Left cardiac atrium (tissue), 4 donors: ENCODE measurements around the gene ESRRB. TPM values are rescaled to one million over a fixed set of nuclear protein-coding genes. Genes with fewer than 3 reads are reported as not detected.

ENCODE experiments used
- ATAC-seq, 2 donors: fragments of 200-7000 bp; cut with Tn5 transposase; one replicate each; pipeline ENCODE4 v1.9.1; 2020; ENCODE audit warnings: mild to moderate bottlenecking in 2 of 2, moderate library complexity in 2 of 2
- DNase-seq: peaks from one replicate; pipeline ENCODE4 v3.0.0-alpha.2; 2020
- intact Hi-C, 2 donors: fragments of 100-400 bp; cut with DNase I; formaldehyde crosslinking; loops; one replicate each; pipeline versions ENCODE4 v1.14.1 to v1.15.1; 2022 to 2023
- total RNA-seq, 2 donors: library from RNA; stranded (reverse); fragmentation: NEBNext Ultra II Directional; extraction: Animal tissue kit (Norgen Biotek cat#: 25700); gene quantifications; one replicate each; pipeline ENCODE4 v1.2.1, GENCODE V29; 2021
- donor health status: DM: no; HTN: yes; CAD: no.
- donor health status: DM: no; HTN: yes; CAD: no; lungs with severe emphysema.
- donor health status: DM: yes; HTN: yes; CAD: no.
- donor health status: Dilated cardiomyopathy.

The ESRRB gene
- total RNA-seq, 2 donors from 2014 or later, result 4.3 to 5.5 TPM

DNA sequence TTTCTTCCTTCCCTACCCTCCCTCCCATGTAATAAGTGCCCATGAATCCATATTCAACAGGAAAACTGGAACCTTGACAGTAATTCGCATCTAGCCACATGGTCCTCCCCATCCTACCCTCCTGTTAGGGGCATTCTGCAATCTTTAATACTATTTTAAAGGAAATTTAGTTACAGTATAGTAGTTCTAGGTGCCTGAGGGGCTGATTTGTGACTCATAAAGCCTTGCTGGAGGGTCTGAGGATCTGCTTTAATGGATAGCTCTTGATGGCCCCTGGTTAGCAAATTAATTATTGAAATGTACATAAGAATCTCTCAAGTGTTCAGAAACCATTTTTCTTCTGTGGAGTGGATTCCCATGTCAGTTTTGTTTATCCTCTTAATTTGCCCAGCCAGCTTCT, 54.1 kb downstream of the ESRRB start:
- ATAC-seq (no peak), DNase-seq (no peak)
- intact Hi-C loops, result no loop called here

DNA sequence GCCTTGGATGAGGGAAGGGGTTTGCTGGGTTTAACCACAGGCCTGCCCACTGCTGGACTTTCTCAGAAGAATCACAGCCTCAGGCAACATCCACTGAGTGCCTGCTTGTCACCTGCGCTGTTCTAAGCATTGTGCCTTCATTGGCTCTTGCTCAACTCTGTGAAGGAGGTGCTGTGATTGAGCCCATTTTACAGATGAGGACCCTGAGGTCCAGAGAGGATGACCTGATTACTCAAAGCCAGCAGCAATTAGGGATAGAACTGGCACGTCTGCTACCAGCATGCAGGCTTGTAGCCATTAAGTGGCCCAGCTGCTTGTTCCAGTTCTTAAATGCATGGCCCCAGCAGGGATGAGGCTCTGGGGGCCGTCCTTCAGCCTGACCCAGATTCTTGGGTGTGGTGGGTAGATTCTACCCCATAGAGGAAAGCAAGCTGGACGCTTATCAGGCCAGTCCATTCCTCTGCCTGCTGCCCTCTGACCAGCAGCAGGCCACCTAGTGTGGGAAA, 54.6 kb downstream of the ESRRB start:
- DNase-seq (no peak), ATAC-seq (no peak)
- intact Hi-C loops, result no loop called here

DNA sequence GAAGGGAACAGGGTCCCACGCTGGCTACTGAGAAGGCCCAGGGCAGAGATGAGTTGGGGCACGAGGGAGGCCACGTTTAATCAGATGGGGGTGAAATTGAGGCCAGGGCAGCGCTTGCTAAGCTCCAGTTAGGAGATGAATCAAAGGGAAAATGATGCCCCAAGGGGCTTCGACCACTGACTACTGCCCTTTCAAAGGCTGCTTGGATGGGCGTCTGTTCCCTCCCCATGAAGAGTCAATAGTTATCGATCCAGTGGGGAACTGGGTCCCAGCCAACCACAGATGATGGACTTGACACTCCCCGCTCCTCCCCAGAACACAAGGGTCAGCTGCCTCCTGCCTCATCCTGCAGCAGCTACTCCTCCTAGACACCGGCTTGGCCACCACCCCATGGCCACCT, 55.6 kb downstream of the ESRRB start:
- intact Hi-C loops, result no loop called here
- DNase-seq, result no peak
- ATAC-seq, result no peak

DNA sequence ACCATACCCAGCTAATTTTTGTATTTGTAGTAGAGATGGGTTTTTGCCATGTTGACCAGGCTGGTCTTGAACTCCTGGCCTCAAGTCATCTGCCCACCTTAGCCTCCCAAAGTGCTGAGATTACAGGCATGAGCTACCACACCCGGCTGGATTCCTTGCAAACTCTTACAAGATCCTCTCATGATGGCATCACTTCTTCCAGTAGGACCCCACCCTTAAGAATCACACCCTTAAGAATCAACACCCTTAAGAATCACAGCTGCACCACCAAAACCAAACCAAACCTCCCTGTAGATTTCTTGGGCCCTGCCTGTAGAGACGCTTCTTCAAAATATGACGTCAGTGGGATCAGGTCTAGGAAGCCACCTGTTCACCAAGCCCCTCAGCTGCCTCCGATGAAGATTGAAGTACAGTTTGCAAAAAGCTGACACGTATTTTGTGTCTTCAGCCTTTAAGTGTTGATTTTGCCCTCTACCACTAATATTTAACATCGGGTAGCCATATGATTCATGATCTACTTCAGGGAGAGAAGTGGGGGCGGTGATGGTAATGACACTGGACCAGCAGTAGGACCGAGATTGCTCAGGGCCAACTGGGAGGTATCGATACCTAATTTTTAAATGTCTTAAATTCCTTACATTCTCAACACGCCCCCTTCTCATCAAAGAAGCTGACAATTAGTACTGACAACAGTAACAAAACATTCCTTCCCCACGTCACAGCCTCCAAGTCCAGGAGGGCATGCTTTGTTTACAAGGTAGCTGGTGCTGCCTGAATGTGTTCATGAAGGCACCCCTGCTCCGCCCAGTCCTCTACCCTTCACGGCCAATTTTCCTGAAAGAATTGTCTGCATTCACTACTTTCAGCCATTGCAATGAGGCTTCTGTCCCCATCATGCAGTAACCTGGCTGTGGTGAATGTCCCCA, 57.2 kb downstream of the ESRRB start:
- intact Hi-C loops, result no loop called here
- DNase-seq (no peak), ATAC-seq (no peak)

DNA sequence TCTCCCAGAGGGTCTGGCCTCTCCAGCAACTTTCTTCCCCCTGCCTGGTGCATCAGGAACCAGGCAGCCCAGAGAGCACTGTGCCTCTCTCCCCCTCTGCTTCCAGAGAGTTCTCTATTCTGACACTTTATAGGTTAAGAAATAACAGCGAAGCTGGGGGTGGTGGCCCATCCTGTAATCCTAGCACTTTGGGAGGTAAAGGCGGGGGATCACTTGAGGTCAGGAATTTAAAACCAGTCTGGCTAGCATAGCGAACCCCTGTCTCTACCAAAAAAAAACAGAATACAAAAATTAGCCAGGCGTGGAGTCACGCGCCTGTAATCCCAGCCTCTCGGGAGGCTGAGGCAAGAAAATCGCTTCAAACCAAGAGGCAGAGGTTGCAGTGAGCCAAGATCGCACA, 58.3 kb downstream of the ESRRB start:
- DNase-seq (no peak), ATAC-seq (no peak)
- intact Hi-C loops, result no loop called here

DNA sequence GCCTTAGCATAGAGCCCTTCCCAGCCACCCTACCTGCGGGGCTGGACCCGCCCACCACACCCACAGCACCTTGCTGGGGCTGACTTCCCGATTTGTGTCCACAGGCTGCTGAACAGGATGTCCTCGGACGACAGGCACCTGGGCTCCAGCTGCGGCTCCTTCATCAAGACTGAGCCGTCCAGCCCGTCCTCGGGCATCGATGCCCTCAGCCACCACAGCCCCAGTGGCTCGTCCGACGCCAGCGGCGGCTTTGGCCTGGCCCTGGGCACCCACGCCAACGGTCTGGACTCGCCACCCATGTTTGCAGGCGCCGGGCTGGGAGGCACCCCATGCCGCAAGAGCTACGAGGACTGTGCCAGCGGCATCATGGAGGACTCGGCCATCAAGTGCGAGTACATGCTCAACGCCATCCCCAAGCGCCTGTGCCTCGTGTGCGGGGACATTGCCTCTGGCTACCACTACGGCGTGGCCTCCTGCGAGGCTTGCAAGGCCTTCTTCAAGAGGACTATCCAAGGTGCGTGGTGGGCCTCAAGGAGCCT, 63.4 kb downstream of the ESRRB start:
- DNase-seq, result no peak
- no peak for ATAC-seq
- intact Hi-C loops, result no loop called here

DNA sequence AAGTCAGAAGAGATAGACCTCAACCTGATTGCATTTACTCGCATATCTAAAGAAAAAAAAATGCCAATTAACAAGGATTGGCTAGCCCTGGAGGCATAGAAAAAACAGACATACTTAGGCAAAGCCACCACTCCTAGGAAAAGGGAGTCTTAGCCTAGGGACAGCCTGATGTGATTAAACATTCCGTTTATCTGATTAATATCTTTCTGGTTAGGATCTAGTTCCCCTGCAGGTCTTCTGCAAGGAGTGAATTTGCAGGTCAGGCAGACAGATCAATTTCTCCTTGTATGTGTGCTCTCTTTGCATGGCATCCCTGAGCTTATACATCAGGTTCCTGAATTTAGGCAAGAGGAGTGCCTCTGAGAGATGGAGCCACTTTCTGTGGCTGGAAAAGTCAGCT, 70.5 kb downstream of the ESRRB start:
- intact Hi-C loops, result no loop called here
- no peak for ATAC-seq
- no peak for DNase-seq

DNA sequence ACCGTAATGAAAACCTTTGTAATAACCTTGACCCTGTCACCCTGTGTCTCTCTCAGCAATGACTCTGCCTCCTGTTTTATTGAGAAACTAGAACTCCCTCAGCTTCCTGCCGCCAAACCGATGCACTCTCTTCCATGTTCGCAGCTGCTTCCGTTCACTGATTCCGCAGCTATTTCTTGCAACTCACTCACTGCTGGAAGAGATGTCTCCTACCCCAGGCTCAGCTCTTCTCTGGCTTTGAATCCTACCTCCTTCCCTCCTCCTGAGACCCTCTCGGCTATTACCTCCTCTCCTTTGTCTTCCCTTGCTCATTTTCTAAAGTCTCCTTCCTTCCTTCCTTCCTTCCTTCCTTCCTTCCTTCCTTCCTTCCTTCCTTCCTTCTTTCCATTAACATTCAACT, 71.0 kb downstream of the ESRRB start:
- ATAC-seq (no peak), DNase-seq (no peak)
- intact Hi-C loops, result no loop called here

DNA sequence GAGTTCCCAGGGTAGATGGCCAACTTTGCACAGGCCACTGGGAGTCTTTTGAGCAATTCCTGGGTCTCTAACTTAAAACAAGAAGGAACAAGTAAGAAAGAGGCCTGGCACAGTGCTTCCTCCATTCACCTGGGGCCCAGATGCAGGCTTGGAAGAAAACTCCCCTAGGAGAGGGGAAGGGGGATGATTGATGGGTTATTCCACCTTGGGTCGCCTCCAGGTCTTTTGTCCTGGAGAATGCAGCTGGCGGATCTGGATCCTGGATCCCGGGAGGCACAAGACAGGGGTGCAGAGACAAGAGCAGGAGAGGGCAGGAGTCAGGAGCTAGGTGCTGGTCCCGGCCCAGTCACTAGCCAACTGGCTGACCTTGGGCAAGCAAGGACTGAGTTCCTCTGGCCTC, 74.5 kb downstream of the ESRRB start:
- DNase-seq, result no peak
- no peak for ATAC-seq
- intact Hi-C loops, result loop anchor here in 1 of 2 donors (10.0 kb wide), 1 partner anchor 194 kb away; no protein-coding TSS in a partner anchor

DNA sequence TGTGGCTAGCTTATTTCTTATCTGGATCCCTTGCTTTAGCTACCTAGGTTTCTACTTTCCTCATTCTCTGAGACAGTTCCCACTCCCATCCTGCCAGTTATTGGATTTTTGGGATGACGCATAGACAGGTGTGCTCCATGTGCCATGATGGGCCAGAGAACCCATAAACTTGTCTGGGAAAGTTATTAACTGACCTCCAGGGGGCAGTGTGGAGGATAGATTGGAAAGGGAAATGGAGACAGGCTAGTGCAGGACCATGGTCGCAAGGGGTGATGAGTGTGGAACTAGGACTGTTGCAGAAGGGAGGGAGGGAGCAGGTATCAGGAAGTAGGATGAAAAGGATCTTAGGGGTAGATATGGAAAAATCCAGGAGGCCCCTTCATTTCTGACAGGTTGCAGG, 80.3 kb downstream of the ESRRB start:
- intact Hi-C loops, result loop anchor here (5.0 to 10.0 kb wide), 2 partner anchors 189 to 191 kb away; no protein-coding TSS in a partner anchor
- ATAC-seq (peak; percentile 50 to 59), DNase-seq (no peak)

DNA sequence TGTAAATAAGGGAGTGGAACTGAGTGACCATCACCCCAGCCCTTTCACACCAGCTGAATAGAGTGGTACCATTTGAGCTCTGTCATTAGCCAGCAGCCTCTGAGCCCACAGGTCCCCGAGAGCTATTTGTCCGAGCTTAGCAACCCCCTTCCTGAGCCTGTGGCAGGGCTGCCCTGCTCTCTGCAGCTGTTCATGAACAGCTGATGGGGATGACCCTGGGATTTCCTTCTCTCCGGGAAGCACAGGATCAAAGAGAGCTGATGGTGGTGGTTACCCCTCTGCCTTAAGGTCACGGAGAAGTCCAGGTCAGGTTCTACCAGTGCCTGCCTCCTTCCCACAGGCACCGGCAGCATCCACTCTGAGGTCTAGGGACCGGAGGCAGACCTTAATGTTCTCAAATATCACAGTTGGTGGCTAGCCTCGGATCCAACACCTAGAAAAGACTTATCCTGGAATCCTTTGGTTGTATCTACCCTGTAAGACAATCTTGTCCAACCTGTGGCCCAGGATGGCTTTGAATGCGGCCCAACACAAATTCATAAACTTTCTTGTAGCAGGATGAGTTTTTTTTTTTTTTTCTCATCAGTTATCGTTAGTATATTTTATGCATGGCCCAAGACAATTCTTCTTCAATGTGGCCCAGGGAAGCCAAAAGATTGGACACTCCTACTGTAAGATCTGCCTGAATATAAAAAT, 81.1 kb downstream of the ESRRB start:
- no peak for ATAC-seq
- intact Hi-C loops, result loop anchor here (5.0 to 10.0 kb wide), 2 partner anchors 188 to 190 kb away; no protein-coding TSS in a partner anchor
- DNase-seq, result no peak

DNA sequence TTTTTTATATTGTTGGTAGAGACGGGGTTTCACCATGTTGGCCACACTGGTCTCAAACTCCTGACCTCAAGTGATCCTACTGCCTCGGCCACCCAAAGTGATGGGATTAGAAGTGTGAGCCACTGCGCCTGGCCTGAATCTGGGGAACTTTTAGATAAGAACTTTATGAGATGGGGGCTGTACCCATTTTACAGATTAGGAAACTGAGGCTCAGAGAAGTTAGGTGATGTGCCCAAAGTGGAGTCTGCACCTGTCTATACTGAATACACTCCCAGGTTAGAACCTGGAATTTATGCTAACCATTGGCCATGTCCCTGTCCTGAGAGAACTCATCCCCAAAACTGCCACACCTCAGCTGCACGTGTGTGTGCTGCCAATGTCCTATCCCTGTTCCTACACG, 81.9 kb downstream of the ESRRB start:
- intact Hi-C loops, result loop anchor here (5.0 to 10.0 kb wide), 2 partner anchors 187 to 189 kb away; no protein-coding TSS in a partner anchor
- ATAC-seq, result no peak
- no peak for DNase-seq

DNA sequence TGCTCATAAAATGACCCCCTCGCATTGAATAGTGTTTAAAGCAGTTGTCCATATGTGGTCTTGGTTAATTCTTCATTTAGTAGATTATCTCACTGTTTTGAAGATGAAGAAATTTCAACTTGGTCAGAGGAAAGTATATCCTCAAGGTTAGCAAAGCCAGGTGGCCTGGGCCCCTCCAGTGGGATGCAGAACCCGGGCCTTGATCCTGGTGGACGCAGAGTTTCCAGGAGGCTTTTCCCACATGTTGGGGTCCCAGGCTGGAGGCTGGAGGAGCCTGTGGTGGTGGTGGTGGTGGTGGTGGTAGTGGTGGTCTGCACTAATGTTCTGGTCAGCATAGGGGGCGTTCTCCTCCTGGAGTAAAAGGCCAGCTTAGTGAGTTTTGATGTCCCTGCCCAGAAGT, 85.9 kb downstream of the ESRRB start:
- no peak for DNase-seq
- intact Hi-C loops, result no loop called here
- ATAC-seq, result no peak

DNA sequence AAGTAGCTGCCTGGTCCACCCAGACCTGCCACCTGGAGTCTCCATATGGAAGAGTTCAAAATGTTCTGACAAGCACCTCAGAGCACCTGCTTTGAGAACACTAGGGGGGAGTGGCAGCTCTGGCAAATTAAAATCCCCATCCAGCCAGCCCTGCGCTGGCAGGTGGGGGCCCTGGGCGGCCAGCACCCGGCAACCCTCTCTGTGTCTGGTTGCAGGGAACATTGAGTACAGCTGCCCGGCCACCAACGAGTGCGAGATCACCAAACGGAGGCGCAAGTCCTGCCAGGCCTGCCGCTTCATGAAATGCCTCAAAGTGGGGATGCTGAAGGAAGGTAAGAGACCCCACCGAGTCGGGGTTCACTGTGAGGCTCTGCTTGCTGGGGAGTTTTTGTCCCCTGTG, 86.4 kb downstream of the ESRRB start:
- intact Hi-C loops, result no loop called here
- ATAC-seq (no peak), DNase-seq (no peak)

DNA sequence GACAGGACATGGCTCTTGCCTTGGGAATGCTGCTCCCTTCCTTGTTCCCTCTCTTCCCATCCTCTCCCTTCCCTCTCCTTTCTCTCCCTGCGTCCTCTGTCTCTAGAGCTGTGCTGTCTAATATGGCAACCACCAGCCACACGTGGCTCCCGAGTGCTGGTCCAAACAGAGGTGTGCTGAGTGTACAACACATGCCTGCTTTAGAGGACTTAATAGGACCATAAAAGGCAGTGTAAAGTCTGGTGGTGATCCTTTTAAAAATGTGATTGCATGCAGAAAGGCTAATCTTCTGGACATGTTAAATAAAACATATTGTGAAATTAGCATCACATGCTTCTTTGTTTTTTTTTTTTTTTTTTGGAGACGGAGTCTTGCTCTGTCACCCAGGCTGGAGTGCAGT, 87.2 kb downstream of the ESRRB start:
- DNase-seq (no peak), ATAC-seq (no peak)
- intact Hi-C loops, result no loop called here

DNA sequence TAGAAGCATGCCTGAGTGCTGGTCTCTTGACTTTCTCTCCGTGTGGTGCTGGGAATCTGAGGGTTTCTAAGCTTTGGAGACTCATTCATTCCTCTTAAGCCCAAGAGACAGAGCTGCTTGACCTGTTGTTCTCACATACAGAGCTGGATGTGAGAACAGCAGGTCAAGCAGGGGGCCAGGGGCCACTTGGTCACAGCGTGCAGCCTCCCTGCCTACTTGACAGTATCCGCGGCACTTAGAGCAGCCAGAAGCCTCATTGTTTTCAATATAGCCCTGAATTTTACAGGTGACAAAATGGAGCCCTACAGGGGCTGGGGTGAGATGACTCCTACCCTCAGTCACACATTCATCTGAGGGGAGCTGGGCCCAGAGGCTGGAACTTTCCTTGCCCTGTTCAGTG, 88.9 kb downstream of the ESRRB start:
- no peak for ATAC-seq
- intact Hi-C loops, result no loop called here
- DNase-seq, result no peak

DNA sequence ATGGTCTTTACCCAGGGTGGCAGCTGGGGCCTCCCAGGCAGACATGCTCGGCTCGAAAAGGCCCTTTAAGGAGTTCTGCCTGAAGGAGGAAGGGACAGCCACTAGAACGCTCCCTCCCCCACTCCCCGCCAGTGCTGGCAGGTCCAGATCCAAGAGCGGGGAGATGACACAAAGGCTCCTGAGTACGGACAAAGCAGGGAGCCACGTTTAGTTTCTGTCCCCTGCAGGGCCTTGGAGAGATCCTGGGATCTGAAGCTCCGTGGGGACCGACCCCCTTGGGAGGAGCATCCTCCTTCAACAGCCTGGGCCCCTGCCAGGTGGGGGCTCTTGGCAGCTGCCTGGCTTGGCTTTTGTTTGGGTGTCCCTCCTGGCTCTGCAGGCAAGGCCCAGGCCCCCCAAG, 89.7 kb downstream of the ESRRB start:
- ATAC-seq, result peak in 1 of 2 donors; percentile 23

DNA sequence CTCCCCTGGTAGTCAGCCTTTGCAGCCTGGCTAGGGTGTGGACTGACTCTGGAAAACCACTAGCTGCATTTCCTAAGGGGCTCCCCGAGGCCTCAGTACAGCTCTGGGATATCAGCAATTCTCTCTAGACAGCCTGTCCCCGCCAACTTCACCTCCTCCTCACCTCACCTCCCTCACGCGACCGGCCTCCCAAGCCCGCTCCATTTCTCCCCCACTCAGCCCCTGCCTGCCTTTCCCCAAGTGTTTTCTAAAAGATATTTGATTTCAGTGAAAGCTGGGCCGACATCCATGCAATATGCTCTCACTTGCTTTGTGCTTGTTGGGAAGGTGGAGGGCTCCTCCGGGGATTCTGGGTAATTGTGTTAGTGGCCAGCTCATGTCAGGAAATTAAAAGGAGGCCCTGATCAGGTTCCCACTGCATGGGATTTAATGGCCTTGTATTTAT, 91.8 kb downstream of the ESRRB start:
- no peak for ATAC-seq
- intact Hi-C loops, result no loop called here
- DNase-seq, result no peak

More for the DNA sequence above, 89.7 kb downstream of the ESRRB start:
- DNase-seq, result no peak
- intact Hi-C loops, result no loop called here

DNA sequence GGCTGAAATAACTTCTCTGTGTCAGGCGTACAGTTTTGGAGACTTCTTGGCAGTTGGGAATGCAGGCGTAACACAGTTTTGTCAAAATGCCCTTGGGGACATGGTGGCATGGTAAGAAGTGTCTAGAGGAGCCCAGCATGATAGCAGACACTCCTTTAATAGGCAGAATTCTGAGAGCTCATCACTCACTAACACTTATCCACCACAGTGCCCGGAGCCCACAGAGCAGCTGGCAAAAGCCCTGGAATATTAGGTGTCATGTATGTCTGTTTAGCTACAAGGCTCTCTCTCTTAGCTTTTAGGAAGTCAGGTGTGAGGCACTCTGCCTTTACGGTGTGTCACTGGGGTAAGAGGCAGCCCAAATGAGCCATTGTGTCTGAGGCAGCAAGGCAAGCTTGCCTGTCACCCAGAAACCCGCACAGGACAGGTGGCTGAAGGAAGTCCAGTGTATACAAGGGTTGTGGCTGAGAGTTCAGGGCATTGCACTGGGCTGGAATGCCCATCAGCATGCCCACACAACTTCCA, 96.3 kb downstream of the ESRRB start:
- no peak for DNase-seq
- ATAC-seq, result peak; percentile 59 to 67
- intact Hi-C loops, result no loop called here
